Activated CD4-positive, alpha-beta memory T cell treated with anti-CD3 and anti-CD28 coated beads for 36 hours (primary cell): ENCODE measurements around the gene HOXA13. TPM values are rescaled to one million over a fixed set of nuclear protein-coding genes. Genes with fewer than 3 reads are reported as not detected.

Experiments used
- CTCF ChIA-PET: fragments of 350-600 bp; sonication (Branson Sonifier 250); formaldehyde crosslinking; loops from one replicate; lab custom pipeline; 2021; ENCODE audit warnings: antibody characterized with exemption, inconsistent platforms; lab: Charles Lee
- POLR2A ChIA-PET: fragments of 350-600 bp; sonication (Branson Sonifier 250); formaldehyde crosslinking; loops from one replicate; lab custom pipeline; 2021; ENCODE audit warnings: antibody characterized with exemption; lab: Charles Lee
- DNase-seq: peaks from one replicate; pipeline ENCODE4 v3.0.0-alpha.2; 2020
- H3K27ac Mint-ChIP-seq: one replicate; pipeline ENCODE4 v1.8.0; 2021; ENCODE audit warnings: mixed read lengths
- H3K27me3 Mint-ChIP-seq: one replicate; pipeline ENCODE4 v1.8.0; 2021; ENCODE audit warnings: mixed read lengths
- H3K36me3 Mint-ChIP-seq: one replicate; pipeline ENCODE4 v1.8.0; 2021; ENCODE audit warnings: mixed read lengths
- H3K4me1 Mint-ChIP-seq: one replicate; pipeline ENCODE4 v1.8.0; 2021; ENCODE audit warnings: low read depth, mixed read lengths
- H3K4me3 Mint-ChIP-seq: one replicate; pipeline ENCODE4 v1.8.0; 2021; ENCODE audit warnings: mild to moderate bottlenecking, mixed read lengths
- H3K9me3 Mint-ChIP-seq: one replicate; pipeline ENCODE4 v1.8.0; 2021; ENCODE audit warnings: mixed read lengths
- intact Hi-C: fragments of 100-400 bp; cut with micrococcal nuclease; formaldehyde crosslinking; loops from one replicate; pipeline ENCODE4 v1.15.1; 2023
- total RNA-seq, 2 experiments: library from RNA; stranded (reverse); gene quantifications; one replicate each; pipeline ENCODE4 v1.2.3, GENCODE V29; 2021

The HOXA13 gene
- total RNA-seq, 2 experiments from 2014 or later, result not detected

- H3K36me3 Mint-ChIP-seq, result no peaks in the 10 kb centered on the region
- CTCF ChIA-PET, result interaction anchor here (0.9 to 2.9 kb wide), 11 partner anchors 14 to 885 kb away, joined by 3 to 11 read pairs (median 3); no protein-coding TSS in a partner anchor
- no peaks in the 10 kb centered on the region for H3K9me3 Mint-ChIP-seq
- DNase-seq, result no peak
- POLR2A ChIA-PET, result no interaction called here
- no peak overlapping the region for H3K27ac Mint-ChIP-seq
- peaks cover 84% of the 10 kb centered on the region for H3K27me3 Mint-ChIP-seq
- intact Hi-C loops, result loop anchor here (2.0 to 5.0 kb wide), 3 partner anchors 365 to 809 kb away; no protein-coding TSS in a partner anchor
- H3K4me1 Mint-ChIP-seq, result peaks cover 13% of the 10 kb centered on the region
- no peak overlapping the region for H3K4me3 Mint-ChIP-seq
Observed at GRCh38 chr7:27211764-27212204, 11.9 kb upstream of the HOXA13 start.

- Mint-ChIP-seq H3K4me1 (peaks cover 13% of the 10 kb centered on the region), H3K36me3 (no peaks in the 10 kb centered on the region), H3K4me3 (no peak overlapping the region), H3K27me3 (peaks cover 86% of the 10 kb centered on the region), H3K27ac (no peak overlapping the region), H3K9me3 (no peaks in the 10 kb centered on the region)
- intact Hi-C loops, result loop anchor here (2.0 to 5.0 kb wide), 3 partner anchors 366 to 810 kb away; no protein-coding TSS in a partner anchor
- DNase-seq, result no peak
- POLR2A ChIA-PET, result no interaction called here
- CTCF ChIA-PET, result interaction anchor here (0.6 to 2.9 kb wide), 15 partner anchors 13 to 886 kb away, joined by 3 to 15 read pairs (median 5); partner anchors contain the start of gene EVX1
Observed at GRCh38 chr7:27211084-27211446, 11.2 kb upstream of the HOXA13 start.

GRCh38 chr7:27210441-27211083, 10.7 kb upstream of the HOXA13 start:
- Mint-ChIP-seq H3K36me3 (no peaks in the 10 kb centered on the region), H3K4me1 (peaks cover 14% of the 10 kb centered on the region), H3K27ac (no peak overlapping the region), H3K4me3 (no peak overlapping the region), H3K27me3 (peaks cover 86% of the 10 kb centered on the region), H3K9me3 (no peaks in the 10 kb centered on the region)
- peak; percentile 63 for DNase-seq
- intact Hi-C loops, result loop anchor here (2.0 to 5.0 kb wide), 3 partner anchors 366 to 810 kb away; no protein-coding TSS in a partner anchor
- ChIA-PET CTCF (interaction anchor here (0.6 to 2.9 kb wide), 19 partner anchors 8 to 886 kb away, joined by 3 to 15 read pairs (median 4); partner anchors contain the start of genes EVX1 and HIBADH), POLR2A (no interaction called here)

GRCh38 chr7:27209933-27210440, 10.1 kb upstream of the HOXA13 start:
- no peak overlapping the region for H3K27ac Mint-ChIP-seq
- ChIA-PET POLR2A (no interaction called here), CTCF (interaction anchor here (0.6 to 2.9 kb wide), 15 partner anchors 8 to 887 kb away, joined by 3 to 15 read pairs (median 5); partner anchors contain the start of genes EVX1 and HIBADH)
- H3K4me1 Mint-ChIP-seq, result peaks cover 18% of the 10 kb centered on the region
- no peaks in the 10 kb centered on the region for H3K9me3 Mint-ChIP-seq
- H3K36me3 Mint-ChIP-seq, result no peaks in the 10 kb centered on the region
- intact Hi-C loops, result loop anchor here (2.0 to 5.0 kb wide), 3 partner anchors 367 to 811 kb away; no protein-coding TSS in a partner anchor
- no peak overlapping the region for H3K4me3 Mint-ChIP-seq
- no peak for DNase-seq
- H3K27me3 Mint-ChIP-seq, result peaks cover 87% of the 10 kb centered on the region

- intact Hi-C loops, result no loop called here
- CTCF ChIA-PET, result interaction anchor here (0.6 to 2.9 kb wide), 10 partner anchors 9 to 888 kb away, joined by 3 to 11 read pairs (median 4); no protein-coding TSS in a partner anchor
- H3K27ac Mint-ChIP-seq, result no peak overlapping the region
- no peak overlapping the region for H3K4me3 Mint-ChIP-seq
- H3K27me3 Mint-ChIP-seq, result peaks cover 89% of the 10 kb centered on the region
- no peak for DNase-seq
- no peaks in the 10 kb centered on the region for H3K36me3 Mint-ChIP-seq
- POLR2A ChIA-PET, result no interaction called here
- no peaks in the 10 kb centered on the region for H3K9me3 Mint-ChIP-seq
- H3K4me1 Mint-ChIP-seq, result peaks cover 22% of the 10 kb centered on the region
Observed at GRCh38 chr7:27208998-27209397, 9.1 kb upstream of the HOXA13 start.

- Mint-ChIP-seq H3K4me3 (no peak overlapping the region), H3K4me1 (peaks cover 18% of the 10 kb centered on the region), H3K27ac (no peak overlapping the region), H3K27me3 (peaks cover 87% of the 10 kb centered on the region), H3K9me3 (no peaks in the 10 kb centered on the region), H3K36me3 (no peaks in the 10 kb centered on the region)
- no peak for DNase-seq
- ChIA-PET POLR2A (no interaction called here), CTCF (interaction anchor here (1.3 to 2.3 kb wide), 2 partner anchors 12 to 367 kb away, joined by 3 to 10 read pairs; no protein-coding TSS in a partner anchor)
- intact Hi-C loops, result no loop called here
Observed at GRCh38 chr7:27207348-27207985, 7.6 kb upstream of the HOXA13 start.

- ChIA-PET POLR2A (no interaction called here), CTCF (interaction anchor here (0.9 kb wide), 2 partner anchors 9 to 13 kb away, joined by 3 read pairs; no protein-coding TSS in a partner anchor)
- DNase-seq, result no peak
- Mint-ChIP-seq H3K9me3 (no peaks in the 10 kb centered on the region), H3K4me3 (no peak overlapping the region), H3K27ac (no peak overlapping the region), H3K4me1 (peaks cover 30% of the 10 kb centered on the region), H3K27me3 (peaks cover 88% of the 10 kb centered on the region), H3K36me3 (no peaks in the 10 kb centered on the region)
- intact Hi-C loops, result no loop called here
Observed at GRCh38 chr7:27205325-27206280, 5.7 kb upstream of the HOXA13 start.

- Mint-ChIP-seq H3K36me3 (peaks cover under 1% of the 10 kb centered on the region), H3K27me3 (peaks cover 85% of the 10 kb centered on the region), H3K4me1 (peaks cover 29% of the 10 kb centered on the region), H3K9me3 (no peaks in the 10 kb centered on the region), H3K27ac (no peak overlapping the region), H3K4me3 (no peak overlapping the region)
- DNase-seq, result no peak
- POLR2A ChIA-PET, result no interaction called here
- intact Hi-C loops, result no loop called here
- CTCF ChIA-PET, result no interaction called here
Observed at GRCh38 chr7:27204851-27205322, 5.0 kb upstream of the HOXA13 start.

- no peak overlapping the region for H3K4me3 Mint-ChIP-seq
- POLR2A ChIA-PET, result interaction anchor here (0.6 kb wide), 1 partner anchor 560 kb away, joined by 3 read pairs; no protein-coding TSS in a partner anchor
Observed at GRCh38 chr7:27203964-27204594, 4.2 kb upstream of the HOXA13 start.

GRCh38 chr7:27203365-27203953, 3.6 kb upstream of the HOXA13 start:
- CTCF ChIA-PET, result interaction anchor here (0.6 to 1.0 kb wide), 3 partner anchors 13 to 817 kb away, joined by 3 read pairs; no protein-coding TSS in a partner anchor
- Mint-ChIP-seq H3K4me1 (peaks cover 33% of the 10 kb centered on the region), H3K27me3 (peaks cover 81% of the 10 kb centered on the region), H3K4me3 (no peak overlapping the region), H3K9me3 (no peaks in the 10 kb centered on the region), H3K36me3 (peaks cover 3% of the 10 kb centered on the region), H3K27ac (no peak overlapping the region)
- intact Hi-C loops, result no loop called here
- no peak for DNase-seq
- POLR2A ChIA-PET, result interaction anchor here (0.6 kb wide), 1 partner anchor 560 kb away, joined by 3 read pairs; no protein-coding TSS in a partner anchor

More at GRCh38 chr7:27203964-27204594, 4.2 kb upstream of the HOXA13 start:
- Mint-ChIP-seq H3K36me3 (peaks cover 2% of the 10 kb centered on the region), H3K4me1 (peaks cover 31% of the 10 kb centered on the region), H3K9me3 (no peaks in the 10 kb centered on the region), H3K27ac (no peak overlapping the region), H3K27me3 (peaks cover 81% of the 10 kb centered on the region)
- CTCF ChIA-PET, result interaction anchor here (0.6 to 1.0 kb wide), 2 partner anchors 14 to 816 kb away, joined by 3 read pairs; no protein-coding TSS in a partner anchor
- DNase-seq, result no peak
- intact Hi-C loops, result no loop called here
